Neuronal stem cell (in vitro differentiated cells): ENCODE measurements around the gene TTLL8.

Source experiments
- DNase-seq: peaks from one replicate; pipeline ENCODE4 v3.0.0-alpha.2; 2013; ENCODE audit warnings: low spot score
- H2AFZ ChIP-seq: one replicate; pipeline ENCODE4 v1.6.1; 2013; ENCODE audit warnings: mild to moderate bottlenecking, low read length, inconsistent platforms
- H2AK5ac ChIP-seq: 2 replicates; pipeline ENCODE4 v1.6.1; 2013; ENCODE audit warnings: low read depth, mild to moderate bottlenecking, inconsistent platforms, low read length, moderate library complexity, mixed read lengths
- H2BK120ac ChIP-seq: 2 replicates; pipeline ENCODE4 v1.6.1; 2013; ENCODE audit warnings: low read depth, mild to moderate bottlenecking, inconsistent platforms, low read length, moderate library complexity, mixed read lengths
- H2BK12ac ChIP-seq: one replicate; pipeline ENCODE4 v1.6.1; 2013; ENCODE audit warnings: low read length, inconsistent platforms
- H2BK15ac ChIP-seq: 2 replicates; pipeline ENCODE4 v1.6.1; 2013; ENCODE audit warnings: mild to moderate bottlenecking, low read length, inconsistent platforms, mixed read lengths
- H2BK5ac ChIP-seq: one replicate; pipeline ENCODE4 v1.6.1; 2013; ENCODE audit warnings: inconsistent platforms, mild to moderate bottlenecking, low read length, moderate library complexity
- H3K14ac ChIP-seq: one replicate; pipeline ENCODE4 v1.6.1; 2013; ENCODE audit warnings: low read length, inconsistent platforms
- H3K18ac ChIP-seq: 2 replicates; pipeline ENCODE4 v1.6.1; 2013; ENCODE audit warnings: low read length, inconsistent platforms
- H3K23ac ChIP-seq: 2 replicates; pipeline ENCODE4 v1.6.1; 2013; ENCODE audit warnings: low read depth, mild to moderate bottlenecking, mixed read lengths, low read length, inconsistent platforms; ENCODE audit not compliant: poor library complexity
- H3K27ac ChIP-seq: replicated peaks from 3 replicates; pipeline ENCODE4 v1.5.1; 2013; ENCODE audit warnings: low read length, inconsistent platforms
- H3K27me3 ChIP-seq, 3 experiments: 2 replicates each; pipeline ENCODE4 v1.6.1; 2013; ENCODE audit warnings: low read length in 3 of 3, mild to moderate bottlenecking in 2 of 3, inconsistent platforms in 1 of 3, low read depth in 1 of 3, mixed read lengths in 1 of 3, moderate library complexity in 1 of 3; ENCODE audit not compliant: control insufficient read depth in 3 of 3, insufficient read depth in 3 of 3
- H3K36me3 ChIP-seq, 2 donors: replicated peaks in 1 of 2; 2 replicates each; pipeline ENCODE4 v1.6.1; 2013; ENCODE audit warnings: low read length in 2 of 2; ENCODE audit not compliant: control insufficient read depth in 2 of 2, insufficient read depth in 2 of 2
- H3K4ac ChIP-seq: 2 replicates; pipeline ENCODE4 v1.6.1; 2013; ENCODE audit warnings: inconsistent platforms, mild to moderate bottlenecking, low read length, moderate library complexity
- H3K4me1 ChIP-seq, 2 donors: 1 replicate in 1 of 2; 2 replicates in 1 of 2; pipeline ENCODE4 v1.6.1; 2013; ENCODE audit warnings: low read length in 2 of 2, low read depth in 1 of 2; ENCODE audit not compliant: control insufficient read depth in 2 of 2, insufficient read depth in 1 of 2
- H3K4me2 ChIP-seq: one replicate; pipeline ENCODE4 v1.6.1; 2013; ENCODE audit warnings: mild to moderate bottlenecking, low read length, inconsistent platforms; ENCODE audit not compliant: insufficient read depth, poor library complexity, severe bottlenecking
- H3K4me3 ChIP-seq, 2 donors: 2 replicates each; pipeline ENCODE4 v1.5.1; 2013; ENCODE audit warnings: low read length in 2 of 2, mild to moderate bottlenecking in 2 of 2, inconsistent platforms in 1 of 2, moderate library complexity in 1 of 2
- H3K79me1 ChIP-seq: one replicate; pipeline ENCODE4 v1.6.1; 2013; ENCODE audit warnings: low read depth, mild to moderate bottlenecking, inconsistent platforms, low read length, moderate library complexity
- H3K9ac ChIP-seq: one replicate; pipeline ENCODE4 v1.6.1; 2013; ENCODE audit warnings: mild to moderate bottlenecking, low read depth, low read length, inconsistent platforms; ENCODE audit not compliant: poor library complexity
- H3K9me3 ChIP-seq, 2 donors: replicated peaks in 1 of 2; 2 replicates each; pipeline versions ENCODE3 to v1.6.1; 2013; ENCODE audit warnings: low read length in 2 of 2, mild to moderate bottlenecking in 2 of 2, inconsistent platforms in 1 of 2, low read depth in 1 of 2, mixed read lengths in 1 of 2, moderate library complexity in 1 of 2; ENCODE audit not compliant: control insufficient read depth in 2 of 2, insufficient read depth in 1 of 2
- H4K8ac ChIP-seq: one replicate; pipeline ENCODE4 v1.6.1; 2013; ENCODE audit warnings: low read depth, mild to moderate bottlenecking, inconsistent platforms, low read length, moderate library complexity
- H4K91ac ChIP-seq: one replicate; pipeline ENCODE4 v1.6.1; 2013; ENCODE audit warnings: low read length, low read depth, mild to moderate bottlenecking, inconsistent platforms; ENCODE audit not compliant: poor library complexity
- WGBS, 2 donors: extraction: QIAGEN DNeasy Blood & Tissue Kit; methylation state at CpG; one replicate each; pipeline ENCODE4 v1.1.7; 2013; ENCODE audit warnings: missing lambda C conversion rate in 2 of 2, mixed read lengths in 1 of 2; ENCODE audit not compliant: insufficient read length in 2 of 2, insufficient replicate concordance in 1 of 2; ENCODE audit errors: extremely low coverage in 2 of 2; 5-methylcytosine and 5-hydroxymethylcytosine counted together

TTLL8 gene

GRCh38 chr22:49996518-49997250, 61.4 kb downstream of the TTLL8 start:
- peaks cover 0 to 19% of the 10 kb centered on the region in 2 donors for H3K4me1 ChIP-seq
- H4K91ac ChIP-seq = no peak overlapping the region
- no peak overlapping the region for H3K4me3 ChIP-seq
- no peak overlapping the region for H4K8ac ChIP-seq
- peaks cover 3 to 34% (median 17%) of the 10 kb centered on the region in 3 experiments for H3K27me3 ChIP-seq
- no CpG with 5 or more reads among the region's 19 CpGs for WGBS, 2 donors
- peaks cover 0 to 5% of the 10 kb centered on the region in 2 donors for H3K9me3 ChIP-seq
- H2BK15ac ChIP-seq = no peak overlapping the region
- H3K9ac ChIP-seq = no peak overlapping the region
- H2AK5ac ChIP-seq = no peak overlapping the region
- H2BK120ac ChIP-seq = no peak overlapping the region
- H3K23ac ChIP-seq = no peak overlapping the region
- no peak for DNase-seq
- H3K36me3 ChIP-seq = no peaks in the 10 kb centered on the region
- H3K18ac ChIP-seq = no peak overlapping the region
- H3K27ac ChIP-seq = no peak overlapping the region
- no peak overlapping the region for H3K4ac ChIP-seq
- H3K14ac ChIP-seq = no peak overlapping the region
- no peak overlapping the region for H3K4me2 ChIP-seq
- H2BK5ac ChIP-seq = no peak overlapping the region
- no peak overlapping the region for H2AFZ ChIP-seq
- H2BK12ac ChIP-seq = peak overlapping the region; percentile 58
- H3K79me1 ChIP-seq = no peaks in the 10 kb centered on the region

- H3K23ac ChIP-seq = no peak overlapping the region
- peaks cover 3 to 29% (median 17%) of the 10 kb centered on the region in 3 experiments for H3K27me3 ChIP-seq
- H3K4me2 ChIP-seq = no peak overlapping the region
- H3K36me3 ChIP-seq = no peaks in the 10 kb centered on the region
- H2BK12ac ChIP-seq = no peak overlapping the region
- peak overlapping the region; percentile 99 for H2AK5ac ChIP-seq
- H3K4me3 ChIP-seq = no peak overlapping the region
- no peak overlapping the region for H4K8ac ChIP-seq
- no peak overlapping the region for H3K27ac ChIP-seq
- H2BK120ac ChIP-seq = no peak overlapping the region
- H3K9me3 ChIP-seq = peaks cover 3 to 5% of the 10 kb centered on the region in 2 donors
- no peak overlapping the region for H4K91ac ChIP-seq
- H2AFZ ChIP-seq = no peak overlapping the region
- no peaks in the 10 kb centered on the region for H3K79me1 ChIP-seq
- H3K4me1 ChIP-seq = peaks cover 0 to 16% of the 10 kb centered on the region in 2 donors
- H2BK5ac ChIP-seq = no peak overlapping the region
- no peak for DNase-seq
- H3K9ac ChIP-seq = peak overlapping the region; percentile 0
- WGBS, 2 donors = no CpG with 5 or more reads among the region's 4 CpGs
- H3K14ac ChIP-seq = no peak overlapping the region
- no peak overlapping the region for H2BK15ac ChIP-seq
- no peak overlapping the region for H3K18ac ChIP-seq
- no peak overlapping the region for H3K4ac ChIP-seq
Measured at GRCh38 chr22:49996119-49996517, 62.0 kb downstream of the TTLL8 start.

- peak overlapping the region; percentile 43 for H2BK15ac ChIP-seq
- no peak overlapping the region for H3K4ac ChIP-seq
- peaks cover 3 to 23% (median 12%) of the 10 kb centered on the region in 3 experiments for H3K27me3 ChIP-seq
- H3K4me1 ChIP-seq = peaks cover 0 to 16% of the 10 kb centered on the region in 2 donors
- no peak for DNase-seq
- no peak overlapping the region for H2BK120ac ChIP-seq
- peak overlapping the region; percentile 99 for H2AK5ac ChIP-seq
- peak overlapping the region; percentile 63 for H3K14ac ChIP-seq
- no peak overlapping the region for H2AFZ ChIP-seq
- H2BK12ac ChIP-seq = no peak overlapping the region
- no CpG with 5 or more reads among the region's 10 CpGs for WGBS, 2 donors
- no peak overlapping the region for H3K4me2 ChIP-seq
- H4K8ac ChIP-seq = no peak overlapping the region
- H3K36me3 ChIP-seq = no peaks in the 10 kb centered on the region
- H3K9ac ChIP-seq = peak overlapping the region; percentile 57
- H3K18ac ChIP-seq = peak overlapping the region; percentile 57
- no peaks in the 10 kb centered on the region for H3K79me1 ChIP-seq
- H4K91ac ChIP-seq = no peak overlapping the region
- H2BK5ac ChIP-seq = peak overlapping the region; percentile 6
- H3K23ac ChIP-seq = peak overlapping the region; percentile 83
- H3K4me3 ChIP-seq = no peak overlapping the region
- H3K27ac ChIP-seq = no peak overlapping the region
- H3K9me3 ChIP-seq = peaks cover 5 to 8% of the 10 kb centered on the region in 2 donors
Measured at GRCh38 chr22:49995361-49996118, 62.6 kb downstream of the TTLL8 start.

- Histone ChIP-seq H4K91ac (no peak overlapping the region), H3K27me3 (peaks cover 1 to 17% (median 7%) of the 10 kb centered on the region in 3 experiments), H3K4me2 (no peak overlapping the region), H3K4me3 (no peak overlapping the region), H3K18ac (no peak overlapping the region), H3K23ac (no peak overlapping the region), H2BK5ac (peak overlapping the region; percentile 6), H2AK5ac (peak overlapping the region; percentile 99), H3K27ac (no peak overlapping the region), H2BK15ac (no peak overlapping the region), H2BK120ac (no peak overlapping the region), H3K79me1 (no peaks in the 10 kb centered on the region), H3K14ac (no peak overlapping the region), H3K9ac (no peak overlapping the region), H3K4me1 (peaks cover 0 to 12% of the 10 kb centered on the region in 2 donors), H2BK12ac (peak overlapping the region; percentile 41), H2AFZ (no peak overlapping the region), H3K9me3 (peaks cover 4 to 9% of the 10 kb centered on the region in 2 donors), H3K4ac (no peak overlapping the region), H4K8ac (no peak overlapping the region), H3K36me3 (no peaks in the 10 kb centered on the region)
- WGBS, 2 donors = no CpG with 5 or more reads among the region's 3 CpGs
- DNase-seq = no peak
Measured at GRCh38 chr22:49995041-49995360, 63.1 kb downstream of the TTLL8 start.
